GM19025 (cell line): ENCODE data around the gene PHYHD1.
"Not testable (repeated sequence)": the region's sequence is repeated elsewhere in the genome, so short reads cannot be mapped to it uniquely, and the experiment has no call there.

Experiments used
- ATAC-seq: cut with Tn5 transposase; IDR thresholded peaks from one replicate; pipeline ENCODE4 v1.9.1; 2021; ENCODE audit warnings: mild to moderate bottlenecking, low read depth, moderate library complexity; ENCODE audit not compliant: unreplicated experiment

Gene PHYHD1

DNA sequence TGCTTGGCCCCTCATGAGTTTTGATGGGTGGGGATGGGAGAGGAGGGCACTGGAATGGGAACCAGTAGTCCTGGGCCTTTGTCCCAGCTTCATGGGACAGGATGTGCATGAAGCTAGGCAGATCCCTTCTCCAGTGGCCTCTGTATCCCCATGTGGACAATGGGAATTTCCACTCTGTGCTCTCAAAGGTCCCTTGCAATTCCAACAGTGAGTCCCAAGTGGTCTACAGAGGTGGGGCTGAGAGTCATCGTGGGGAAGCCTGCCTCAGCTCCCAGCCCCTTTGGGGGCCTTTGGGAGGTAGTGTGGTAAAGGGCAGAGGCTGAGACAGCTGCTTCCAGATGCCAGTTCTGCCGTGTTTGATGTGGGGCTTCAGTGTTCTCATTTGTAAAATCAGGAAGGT, 1.9 kb upstream of the PHYHD1 start:
- ATAC-seq, result no peak

DNA sequence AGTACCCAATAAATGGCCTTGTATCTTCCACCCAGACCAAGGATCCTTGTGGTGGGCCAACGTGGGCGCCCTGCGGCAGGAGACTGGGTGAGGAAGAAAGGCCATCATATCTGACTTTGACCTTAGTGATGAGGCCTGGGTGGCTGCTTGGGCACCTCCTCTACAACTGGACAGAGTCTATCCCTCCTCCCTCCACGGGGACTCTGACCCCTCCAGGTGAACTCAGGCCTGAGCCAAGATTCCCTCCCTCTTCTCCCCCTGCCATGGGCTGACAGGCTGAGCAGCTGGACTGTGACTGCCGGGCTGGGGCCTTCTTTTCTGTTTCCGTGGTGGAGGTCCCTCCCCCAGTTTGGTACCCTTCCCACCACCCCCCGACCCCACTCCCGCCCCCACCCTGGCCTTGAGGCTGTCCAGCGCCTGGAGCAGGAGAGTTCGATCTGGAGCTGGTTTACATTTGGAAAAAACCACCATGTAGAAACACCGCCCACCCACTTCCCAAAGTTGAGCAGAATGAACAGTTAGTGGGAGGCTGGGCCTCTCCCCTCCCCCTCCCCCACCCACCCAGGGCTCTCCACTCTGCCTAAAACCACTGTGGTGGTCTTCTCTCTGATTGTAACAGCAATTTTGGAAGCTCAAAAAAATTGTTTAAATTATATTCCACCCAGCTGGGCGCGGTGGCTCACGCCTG, 1.2 kb upstream of the PHYHD1 start:
- ATAC-seq, result no peak

DNA sequence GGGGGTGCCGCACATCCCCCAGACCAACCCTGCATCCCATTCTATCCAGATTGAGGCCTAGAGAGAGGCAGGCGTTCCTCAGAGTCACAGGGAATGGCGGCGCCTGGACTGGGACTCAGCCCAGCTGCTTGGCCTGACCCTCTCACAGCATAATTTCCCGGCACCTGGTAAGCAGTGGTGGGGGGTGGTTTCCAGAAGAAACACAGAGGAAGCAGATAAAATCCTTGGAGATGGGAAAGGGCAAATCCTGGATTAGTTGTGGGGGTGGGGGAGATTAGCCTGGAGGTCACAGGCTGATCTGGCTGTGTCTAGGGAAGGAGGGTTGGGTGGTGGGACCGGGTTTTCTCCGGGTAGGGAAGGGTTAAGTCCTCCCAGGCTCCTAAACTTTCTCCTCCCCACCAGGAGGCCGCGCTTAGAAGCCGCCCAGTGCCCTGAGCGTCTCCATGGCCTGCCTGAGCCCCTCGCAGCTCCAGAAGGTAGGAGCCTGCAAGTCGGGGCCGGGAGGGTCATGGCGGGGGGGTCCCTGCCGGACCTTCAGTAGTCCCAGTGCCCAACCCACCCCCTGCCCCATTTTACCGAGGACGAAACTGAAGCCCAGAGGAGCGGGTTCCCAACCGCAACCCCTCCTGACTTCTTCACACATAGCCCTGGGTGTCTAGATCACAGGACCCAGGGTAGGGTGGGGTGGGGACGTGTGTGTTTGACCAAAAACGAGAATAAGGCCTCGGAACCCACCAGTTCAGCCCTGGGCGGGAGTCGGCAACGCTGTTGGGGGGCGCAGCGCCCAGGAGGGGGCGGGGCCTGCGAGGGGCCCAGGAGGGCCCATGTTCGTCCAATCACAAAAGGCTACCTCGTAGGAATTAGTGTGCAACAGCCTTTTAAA, 1.3 kb downstream of the PHYHD1 start:
- ATAC-seq, result no peak

DNA sequence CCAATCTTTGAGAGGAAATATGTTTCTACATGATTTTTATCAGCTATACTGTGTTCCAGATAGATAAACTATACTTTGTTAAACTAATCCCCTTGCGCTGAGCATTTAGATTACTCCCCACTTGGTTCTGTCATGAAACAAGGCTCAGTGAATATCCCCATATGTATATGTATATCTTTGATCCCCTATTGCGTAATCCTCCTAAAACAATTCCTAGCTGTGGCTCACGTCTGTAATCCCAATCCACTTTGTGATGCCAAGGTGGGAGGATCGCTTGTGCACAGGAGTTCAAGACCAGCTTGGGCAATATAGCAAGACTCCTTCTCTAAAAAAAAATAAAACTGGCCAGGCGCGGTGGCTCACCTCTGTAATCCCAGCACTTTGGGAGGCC, 2.7 kb downstream of the PHYHD1 start:
- ATAC-seq, result no peak

DNA sequence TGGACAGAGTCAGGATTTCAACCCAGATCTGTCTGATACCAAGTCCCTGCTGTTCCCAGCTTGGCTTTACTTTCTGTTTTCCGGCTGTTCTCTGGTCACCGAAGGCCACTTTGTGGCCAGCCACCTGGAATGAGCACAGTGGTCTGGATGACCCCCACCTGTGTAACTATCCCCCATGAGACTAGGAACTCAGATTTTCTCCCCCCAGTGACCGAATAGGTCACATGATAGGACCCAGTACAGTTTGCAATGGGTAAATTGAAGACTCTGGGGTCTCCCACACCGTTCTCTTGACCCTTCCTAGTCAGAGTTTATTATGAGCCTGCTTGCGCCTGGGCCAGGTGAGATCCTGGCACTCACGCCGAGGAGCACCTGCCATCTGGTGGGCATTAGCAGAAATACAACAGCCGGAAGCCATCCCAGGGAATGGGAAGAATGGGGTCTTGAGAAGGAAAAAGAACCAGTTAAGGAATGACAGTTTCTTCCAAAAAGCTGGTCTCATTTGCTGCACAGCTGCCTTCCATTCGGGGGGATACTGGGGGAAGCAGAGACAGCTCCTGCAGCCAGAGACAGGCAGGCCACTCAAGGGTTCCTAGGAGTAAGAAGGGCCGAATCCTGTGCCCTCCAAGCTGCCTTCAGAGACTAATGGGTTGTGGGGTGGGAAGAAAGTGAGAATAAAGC, 7.1 kb downstream of the PHYHD1 start:
- no peak for ATAC-seq

GRCh38 chr9:128928624-128929023, 7.8 kb downstream of the PHYHD1 start:
- no peak for ATAC-seq

DNA sequence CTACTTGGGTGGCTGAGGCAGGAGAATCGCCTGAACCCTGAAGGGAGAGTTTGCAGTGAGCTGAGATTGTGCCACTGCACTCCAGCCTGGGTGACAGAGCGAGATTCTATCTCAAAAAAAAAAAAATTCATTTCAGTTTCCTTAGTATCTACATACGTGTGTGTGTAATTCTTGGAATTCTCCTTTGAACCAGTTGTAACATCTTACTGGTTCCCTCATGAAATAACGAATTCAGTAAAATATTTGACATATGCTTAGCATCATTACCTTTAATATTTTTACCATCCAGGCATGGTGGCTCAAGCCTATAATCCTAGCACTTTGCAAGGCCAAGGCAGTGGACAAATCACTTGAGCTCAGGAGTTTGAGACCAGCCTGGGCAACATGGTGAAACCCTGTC, 8.8 kb downstream of the PHYHD1 start:
- ATAC-seq, result no peak

DNA sequence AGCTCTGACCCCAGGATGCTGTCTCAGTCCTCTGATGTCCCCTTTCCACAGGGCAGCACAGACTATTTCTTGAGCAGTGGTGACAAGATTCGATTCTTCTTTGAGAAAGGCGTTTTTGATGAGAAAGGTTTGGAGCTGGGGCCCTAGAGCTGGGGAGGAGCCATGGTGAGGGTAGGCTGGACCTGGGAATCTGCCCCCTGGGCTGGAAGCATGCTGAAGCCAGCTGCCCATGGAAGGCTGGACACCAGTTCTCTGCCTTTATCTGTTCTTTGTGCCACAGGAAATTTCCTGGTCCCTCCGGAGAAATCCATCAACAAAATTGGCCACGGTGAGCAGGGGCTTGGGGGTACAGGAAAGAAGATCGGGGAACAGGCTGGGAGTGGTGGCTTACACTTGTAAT, 12.9 kb downstream of the PHYHD1 start:
- ATAC-seq, result no peak

DNA sequence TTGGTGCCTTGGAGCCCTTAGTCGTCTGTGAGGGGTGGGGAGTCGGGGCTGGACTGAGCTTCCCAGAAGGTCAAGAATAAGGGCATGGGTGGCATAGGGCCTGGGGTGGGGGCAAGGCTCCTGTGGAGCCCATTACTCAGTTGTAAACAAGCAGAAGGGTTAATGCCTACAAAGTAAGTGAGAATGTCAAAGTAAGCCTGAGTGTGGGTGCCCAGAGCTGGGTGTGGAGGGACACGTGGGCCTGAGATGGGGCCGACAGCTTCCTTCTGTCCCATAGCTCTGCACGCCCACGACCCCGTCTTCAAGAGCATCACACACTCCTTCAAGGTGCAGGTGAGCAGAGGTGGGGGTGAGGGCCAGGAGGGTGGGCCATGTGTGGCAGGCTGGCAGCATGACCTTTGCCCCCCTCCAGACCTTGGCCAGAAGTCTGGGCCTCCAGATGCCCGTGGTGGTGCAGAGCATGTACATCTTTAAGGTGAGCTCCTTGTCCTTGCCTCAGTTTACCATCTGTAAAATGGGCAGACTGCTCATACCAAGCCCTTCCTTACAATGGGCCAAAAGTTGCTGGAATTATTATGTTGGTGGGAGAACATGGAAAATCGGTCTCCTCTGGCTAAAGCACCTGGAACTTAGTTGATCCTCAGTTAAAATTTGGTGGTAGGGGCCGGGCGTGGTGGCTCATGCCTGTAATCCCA, 15.5 kb downstream of the PHYHD1 start:
- ATAC-seq, result no peak

GRCh38 chr9:128937310-128938165, 16.8 kb downstream of the PHYHD1 start:
- ATAC-seq, result no peak

DNA sequence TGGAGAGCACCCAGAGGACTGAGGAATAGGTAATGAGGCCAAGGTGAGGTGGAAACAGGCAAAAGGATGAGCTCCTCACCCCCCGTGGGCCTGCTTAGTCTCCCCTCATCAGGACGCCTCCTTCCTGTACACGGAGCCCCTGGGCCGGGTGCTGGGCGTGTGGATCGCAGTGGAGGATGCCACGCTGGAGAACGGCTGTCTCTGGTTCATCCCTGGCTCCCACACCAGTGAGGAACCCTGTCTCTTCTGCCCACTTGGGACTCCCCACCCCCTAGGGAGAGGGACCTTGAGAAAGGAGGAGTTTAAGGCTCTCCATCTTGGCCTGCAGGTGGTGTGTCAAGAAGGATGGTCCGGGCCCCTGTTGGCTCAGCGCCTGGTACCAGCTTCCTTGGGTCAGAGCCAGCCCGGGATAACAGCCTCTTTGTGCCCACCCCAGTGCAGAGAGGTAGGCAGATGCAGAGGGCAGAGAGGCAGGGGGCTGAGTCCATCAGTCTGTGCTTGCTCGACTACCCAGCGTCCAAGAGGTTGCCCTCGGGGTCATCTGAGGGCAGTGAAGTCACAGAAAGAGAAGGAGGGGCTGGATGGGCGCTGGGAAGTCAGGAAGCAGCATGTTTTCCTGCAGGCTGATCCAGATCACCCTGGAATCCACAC, 19.6 kb downstream of the PHYHD1 start:
- ATAC-seq, result no peak

DNA sequence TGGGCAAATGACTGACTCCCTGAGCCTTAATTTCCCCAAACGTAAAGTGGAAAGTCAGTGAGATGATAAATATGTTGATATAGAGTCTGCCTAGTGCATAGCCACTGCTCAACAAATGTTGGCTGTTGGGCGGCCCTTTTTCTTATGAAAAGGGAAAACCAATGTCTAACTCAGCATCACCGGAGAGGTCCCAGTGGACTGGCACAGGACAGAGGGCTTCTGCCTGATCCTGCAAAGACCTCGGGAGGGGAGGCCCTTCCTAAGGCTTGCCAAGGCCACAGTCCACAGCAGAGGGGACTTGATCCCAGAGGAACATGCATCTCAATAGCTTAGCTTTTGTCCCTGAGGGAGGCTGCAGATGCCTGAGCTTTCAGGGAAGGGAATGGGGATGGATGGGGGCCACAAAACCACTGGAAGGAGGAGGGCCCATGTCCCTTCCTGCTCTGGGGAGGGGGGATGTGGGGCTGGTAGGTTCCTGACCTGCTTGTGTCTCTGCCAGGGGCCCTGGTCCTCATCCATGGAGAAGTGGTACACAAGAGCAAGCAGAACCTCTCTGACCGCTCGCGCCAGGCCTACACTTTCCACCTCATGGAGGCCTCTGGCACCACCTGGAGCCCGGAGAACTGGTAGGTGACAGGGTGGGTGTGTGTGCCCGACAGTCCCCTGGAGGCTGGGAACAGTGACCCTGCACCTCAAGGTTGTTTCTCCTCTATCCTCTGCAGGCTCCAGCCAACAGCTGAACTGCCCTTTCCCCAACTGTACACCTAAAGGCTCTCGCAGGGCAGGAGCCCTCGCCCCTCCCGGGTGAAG, 20.4 kb downstream of the PHYHD1 start:
- ATAC-seq, result no peak

DNA sequence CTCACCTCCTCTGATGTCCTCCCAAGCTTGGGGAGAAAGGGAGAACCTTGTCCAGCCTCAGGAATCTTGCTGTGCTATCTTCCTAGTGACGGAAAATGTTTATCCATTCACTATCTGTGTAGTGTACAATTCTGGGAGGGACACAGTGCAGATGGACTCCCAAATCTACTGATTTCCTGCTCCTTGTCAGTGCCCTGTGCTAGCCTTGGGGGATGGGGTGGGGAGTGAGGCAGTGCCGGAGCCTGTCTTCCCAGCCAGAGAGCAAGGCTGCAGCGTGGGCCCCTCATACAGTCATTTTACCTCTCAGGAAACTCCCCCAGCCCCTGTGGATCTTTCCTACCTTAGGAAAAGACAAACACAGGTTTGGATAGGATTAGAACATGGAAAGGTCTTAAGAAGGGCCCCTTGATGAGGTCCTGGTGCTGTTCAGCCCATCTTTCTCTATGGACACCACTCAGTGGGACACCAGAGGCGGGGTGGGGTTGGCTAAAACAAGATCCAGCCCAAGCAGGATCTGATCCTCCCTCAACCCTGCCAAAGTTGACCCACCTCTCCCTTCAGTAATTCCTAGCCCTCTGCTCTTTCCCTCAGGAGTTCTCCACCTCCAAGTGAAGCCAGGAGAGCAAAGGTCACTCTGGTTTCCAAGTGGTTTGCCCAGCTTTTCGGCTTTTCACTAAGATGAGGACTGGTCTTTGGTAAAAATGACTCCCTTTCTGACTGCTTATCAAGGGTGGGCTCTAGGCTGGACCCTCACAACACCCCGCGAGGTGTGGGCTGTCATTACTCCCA, 23.2 kb downstream of the PHYHD1 start:
- no peak for ATAC-seq

DNA sequence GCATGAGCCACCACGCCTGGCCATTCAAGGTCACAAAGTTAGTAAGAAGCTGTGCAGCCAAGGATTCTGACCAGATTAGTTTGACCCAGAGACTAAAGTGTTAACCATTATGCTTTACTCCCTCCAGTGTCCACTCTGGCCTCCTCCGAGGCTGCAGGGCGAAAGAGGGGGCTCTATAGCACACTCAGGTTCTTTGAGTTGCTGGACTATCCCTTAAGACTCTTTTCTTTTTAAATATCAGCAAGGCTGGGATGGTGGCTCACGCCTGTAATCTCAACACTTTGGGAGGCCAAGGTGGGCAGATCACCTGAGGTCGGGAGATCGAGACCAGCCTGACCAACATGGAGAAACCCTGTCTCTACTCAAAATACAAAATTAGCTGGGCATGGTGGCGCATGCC, 24.2 kb downstream of the PHYHD1 start:
- ATAC-seq, result not testable (repeated sequence)

GRCh38 chr9:128945798-128946501, 25.2 kb downstream of the PHYHD1 start:
- no peak for ATAC-seq

GRCh38 chr9:128946571-128947276, 25.9 kb downstream of the PHYHD1 start:
- ATAC-seq, result peak; percentile 15

DNA sequence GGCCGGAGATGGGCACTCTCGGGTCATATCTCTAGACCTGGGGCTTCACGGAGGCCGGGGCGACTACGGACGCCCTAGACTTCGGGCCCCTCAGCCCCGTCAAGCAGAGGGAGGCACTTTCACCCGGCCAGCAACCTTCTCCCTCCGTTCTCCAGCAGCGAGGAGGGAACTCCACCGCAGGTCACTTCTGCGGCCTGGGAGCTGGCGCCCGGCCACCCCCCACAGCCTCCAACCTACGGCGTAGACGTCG, 26.4 kb downstream of the PHYHD1 start:
- no peak for ATAC-seq
